ENCODE measurements around the gene PRDM11.
"Not testable (repeated sequence)": the region's sequence is repeated elsewhere in the genome, so short reads cannot be mapped to it uniquely, and the experiment has no call there.

Gene PRDM11

DNA sequence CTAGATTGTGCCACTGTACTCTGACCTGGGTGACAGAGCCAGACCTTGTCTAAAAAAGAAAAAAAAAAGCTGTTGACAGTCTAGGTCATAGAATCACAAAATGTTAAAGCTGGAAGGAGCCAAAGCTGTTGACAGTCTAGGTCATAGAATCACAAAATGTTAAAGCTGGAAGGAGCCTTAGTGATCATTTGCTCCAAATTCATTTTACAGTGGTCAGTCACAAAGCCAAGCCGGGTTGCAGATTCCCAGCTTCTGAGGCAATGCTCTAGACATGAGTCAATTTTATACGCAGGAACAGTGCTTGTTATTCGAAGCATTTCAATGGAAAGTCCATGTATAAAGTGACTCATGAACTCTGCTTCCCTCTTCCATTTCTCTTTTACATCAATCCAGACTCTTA, 92.3 kb downstream of the PRDM11 start:
- no peak for DNase-seq

DNA sequence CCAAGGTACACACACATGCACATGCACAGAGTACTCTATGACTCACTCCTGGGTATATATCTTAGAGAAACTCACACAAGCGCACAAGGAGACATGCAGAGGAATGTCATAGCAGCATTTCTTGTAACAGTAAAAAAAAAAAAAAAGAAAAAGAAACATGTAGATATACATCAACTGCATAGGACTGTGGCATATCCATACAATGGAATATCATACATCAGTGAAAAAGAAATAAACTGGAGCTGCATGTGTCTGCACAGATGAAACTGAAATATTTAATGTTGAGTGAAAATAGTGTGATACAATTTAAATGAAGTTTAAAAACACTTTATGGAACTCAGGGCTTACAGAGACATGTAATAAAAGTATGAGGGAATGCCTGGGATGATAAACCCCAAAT, 93.3 kb downstream of the PRDM11 start:
- DNase-seq = no peak

DNA sequence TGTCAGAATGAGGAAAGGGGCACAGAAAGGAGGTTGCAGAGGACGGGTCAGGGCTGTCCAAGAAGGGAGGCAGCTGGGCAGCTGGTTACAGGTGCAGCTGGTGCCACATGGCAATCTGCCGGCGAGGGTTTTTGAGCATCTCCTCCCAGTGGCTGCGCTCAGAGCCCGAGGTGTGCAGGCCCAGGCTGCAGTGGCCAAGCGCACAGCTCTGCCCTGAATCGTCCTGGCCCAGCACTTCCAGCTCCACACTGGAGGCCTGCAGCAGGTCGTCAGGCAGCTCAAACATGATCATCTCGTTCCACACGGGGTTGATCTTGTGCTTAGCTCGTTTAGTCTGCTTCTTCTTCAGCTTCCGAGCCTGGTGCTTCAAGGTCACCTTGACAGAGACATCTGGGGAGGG, 97.5 kb downstream of the PRDM11 start:
- no peak for DNase-seq

DNA sequence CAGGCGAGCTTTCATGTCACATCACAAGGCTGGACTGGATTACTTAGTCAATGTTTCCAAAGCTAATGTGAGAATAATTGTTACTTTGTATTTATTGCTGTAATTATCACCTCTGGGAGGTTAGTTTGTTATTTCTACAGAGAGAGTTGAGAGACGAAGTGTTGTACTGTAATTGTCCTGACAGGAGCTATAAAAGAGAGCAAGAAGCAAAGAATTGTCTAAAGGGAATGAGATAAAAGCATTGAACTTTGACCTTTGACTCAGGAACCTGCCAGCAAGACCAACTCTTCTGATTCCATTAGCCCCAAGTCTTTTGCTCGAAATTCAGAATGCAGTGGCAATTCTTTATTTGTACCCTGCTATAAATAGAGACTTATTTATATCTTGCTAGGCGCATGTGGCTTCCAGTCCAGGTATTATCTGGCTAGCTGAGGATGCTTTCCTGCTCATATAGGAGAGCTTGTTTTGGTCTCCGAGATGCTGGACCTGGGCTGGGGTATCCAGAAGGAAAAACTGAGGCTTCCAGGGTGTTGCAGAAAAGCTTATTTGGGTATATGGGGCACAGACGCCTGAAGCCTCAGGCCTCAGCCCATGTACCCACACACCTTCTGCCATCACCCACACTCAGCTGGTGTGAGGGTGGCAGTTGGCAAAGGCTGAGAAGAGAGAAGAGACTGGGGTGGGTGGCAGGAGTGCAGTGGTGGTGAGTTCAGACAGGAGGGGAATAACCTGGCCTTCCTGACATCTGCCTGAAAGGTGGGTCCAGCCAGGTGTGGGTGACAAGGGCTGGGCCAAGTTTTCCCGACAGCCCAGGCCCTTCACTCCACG, 99.0 kb downstream of the PRDM11 start:
- no peak for DNase-seq

DNA sequence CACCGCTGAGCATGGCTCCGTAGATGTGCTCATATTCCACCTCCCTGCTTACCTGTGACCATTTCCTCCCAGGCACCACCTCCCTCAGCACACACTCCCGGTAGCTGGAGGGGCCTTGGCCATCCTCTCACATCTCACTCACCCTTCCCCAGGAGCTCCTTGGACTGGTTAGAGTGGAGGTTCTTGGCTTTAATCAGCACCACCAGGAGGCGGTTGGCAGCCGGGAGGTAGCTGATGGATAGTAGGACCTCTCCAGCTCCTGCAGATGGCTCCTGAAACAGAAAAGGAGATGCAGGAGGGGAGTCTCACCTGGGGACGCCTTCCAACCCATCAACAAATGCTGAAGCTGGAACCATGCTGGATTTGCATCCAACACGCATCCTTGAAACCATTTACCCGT, 99.8 kb downstream of the PRDM11 start:
- no peak for DNase-seq

DNA sequence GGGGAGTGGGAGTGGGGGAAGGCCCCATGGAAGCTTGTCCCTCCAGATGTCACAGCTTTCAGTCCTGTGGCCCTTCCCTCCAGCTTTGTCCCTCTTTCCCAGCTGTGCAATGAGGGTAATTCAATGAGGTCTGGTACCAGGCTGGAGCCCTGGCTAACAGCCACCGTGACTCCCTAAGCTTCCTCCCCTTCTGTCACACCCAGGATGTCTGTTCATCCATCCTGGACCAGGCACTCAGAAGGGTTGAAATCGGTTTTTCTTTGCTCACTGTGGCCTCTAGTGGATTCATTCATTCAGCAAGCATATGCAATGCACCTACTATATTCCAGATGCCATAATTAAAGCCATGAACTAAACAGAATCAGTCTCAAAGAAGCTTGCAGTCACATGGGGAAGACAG, 101.0 kb downstream of the PRDM11 start:
- no peak for DNase-seq

DNA sequence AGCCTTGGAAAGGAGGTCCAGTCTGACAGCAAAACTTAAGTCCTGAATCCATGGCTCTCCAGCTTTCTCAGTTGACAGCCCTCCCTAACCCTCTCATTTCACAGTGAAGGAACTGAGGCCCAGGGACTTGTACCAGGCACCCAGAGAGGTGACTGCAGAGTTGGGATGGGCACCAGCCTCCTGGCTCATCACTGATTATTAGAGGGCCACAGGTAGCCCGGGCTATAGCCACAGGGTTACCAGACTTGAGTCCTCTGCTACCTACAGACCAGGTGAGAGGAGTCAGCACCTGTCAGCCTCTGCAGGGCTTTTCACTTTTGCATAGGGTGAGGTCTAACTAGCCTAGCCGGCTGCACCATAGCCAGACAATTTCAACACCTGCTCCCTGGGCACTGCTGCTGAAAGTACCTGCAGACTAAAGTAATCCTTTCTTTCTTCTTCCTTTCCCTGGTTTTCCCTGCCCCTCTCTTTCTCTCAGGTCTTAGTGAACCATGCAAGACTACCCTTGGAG, 102.1 kb downstream of the PRDM11 start:
- no peak for DNase-seq

DNA sequence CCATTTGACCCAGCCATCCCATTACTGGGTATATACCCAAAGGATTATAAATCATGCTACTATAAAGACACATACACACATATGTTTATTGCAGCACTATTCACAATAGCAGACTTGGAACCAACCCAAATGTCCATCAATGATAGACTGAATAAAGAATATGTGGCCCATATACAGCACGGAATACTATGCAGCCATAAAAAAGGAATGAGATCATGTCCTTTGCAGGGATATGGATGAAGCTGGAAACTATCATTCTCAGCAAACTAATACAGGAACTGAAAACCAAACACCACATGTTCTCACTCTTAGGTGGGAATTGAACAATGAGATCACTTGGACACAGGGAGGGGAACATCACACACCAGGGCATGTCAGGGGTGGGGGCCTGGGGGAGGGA, 102.9 kb downstream of the PRDM11 start:
- DNase-seq = not testable (repeated sequence)

DNA sequence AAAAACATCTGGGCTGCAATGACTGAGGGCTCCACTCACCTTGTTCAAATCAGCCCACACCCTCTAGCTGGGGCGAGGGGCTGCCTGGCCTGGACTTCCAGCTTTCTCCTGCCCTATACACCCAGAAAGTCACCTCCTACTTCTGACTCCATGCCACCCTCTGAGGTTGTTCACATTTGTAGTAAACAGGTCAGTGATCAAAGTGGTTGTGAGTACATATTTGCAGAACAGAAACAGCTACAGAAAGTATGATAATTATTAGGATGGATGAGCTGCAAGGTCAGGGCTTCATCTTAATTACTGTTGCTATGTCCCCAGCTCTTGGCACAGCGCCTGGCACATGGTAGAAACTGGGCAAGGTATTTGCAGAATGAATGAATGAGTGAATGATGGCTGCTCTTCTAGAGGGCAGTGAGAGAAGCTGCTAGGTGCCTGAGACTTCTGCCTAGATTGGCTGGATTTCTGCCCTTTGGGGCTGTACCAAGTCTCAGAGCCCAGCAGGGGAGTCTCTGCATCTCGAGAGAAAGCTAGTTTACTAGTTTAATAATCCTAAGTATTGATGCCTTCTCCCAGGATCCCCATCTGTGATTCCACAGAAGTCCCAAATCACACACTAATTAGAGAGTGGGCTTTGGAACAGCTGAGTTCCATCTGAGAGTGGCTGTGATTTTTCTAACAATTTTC, 103.7 kb downstream of the PRDM11 start:
- no peak for DNase-seq

DNA sequence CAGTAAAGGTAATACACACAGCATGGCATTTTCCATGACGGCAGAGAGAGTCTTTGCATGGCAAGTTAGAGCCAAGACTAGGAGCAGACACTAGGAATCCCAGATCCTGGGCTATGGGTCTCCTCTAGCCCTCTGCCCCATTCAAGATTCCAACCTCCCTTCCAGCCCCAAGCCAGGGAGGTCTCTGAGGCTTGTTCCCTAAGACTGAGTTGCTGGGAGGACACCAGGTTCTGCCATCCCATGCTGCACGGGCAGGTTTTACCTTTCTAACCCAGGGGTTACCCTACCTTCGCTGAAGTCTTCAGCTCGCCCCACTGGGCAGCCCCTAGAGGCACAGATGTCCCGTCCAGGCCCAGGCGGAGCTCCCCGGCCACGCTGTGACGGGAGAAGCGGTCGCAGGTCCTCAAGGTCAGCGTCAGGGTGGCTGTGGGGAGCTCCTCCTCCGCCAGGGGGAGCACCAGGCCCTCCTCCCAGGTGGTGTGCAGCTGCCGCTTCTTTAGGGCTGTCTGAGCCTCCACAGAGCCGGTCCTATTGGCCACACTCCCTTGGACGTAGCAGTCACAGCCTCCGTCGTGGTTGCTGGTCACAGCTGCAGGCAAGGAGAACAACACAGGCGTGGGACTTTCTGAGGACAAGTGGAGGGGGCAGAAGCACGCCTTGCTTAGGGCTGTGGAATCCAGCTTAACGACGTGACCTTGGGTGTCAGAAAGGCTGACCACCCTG, 105.9 kb downstream of the PRDM11 start:
- peak; percentile 7 for DNase-seq

DNA sequence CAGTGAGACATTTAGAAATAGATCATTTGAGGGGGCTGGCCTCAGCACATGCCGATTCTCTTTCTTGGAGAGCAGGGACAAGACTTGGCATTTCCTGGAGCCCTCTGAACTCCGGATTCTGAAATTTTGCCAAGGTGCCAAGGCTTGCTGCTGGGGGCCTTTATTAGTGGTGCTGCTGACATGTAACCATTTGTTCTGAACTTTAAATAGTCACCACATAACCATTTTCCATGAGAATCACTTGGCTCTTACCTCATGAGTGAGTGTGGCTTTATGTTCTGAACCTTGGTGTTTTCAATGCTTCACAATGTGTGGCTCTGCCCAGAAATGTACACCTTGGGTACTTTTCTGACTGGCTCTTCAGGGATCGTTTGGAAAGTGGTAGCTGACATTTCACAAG, 106.4 kb downstream of the PRDM11 start:
- DNase-seq = no peak

DNA sequence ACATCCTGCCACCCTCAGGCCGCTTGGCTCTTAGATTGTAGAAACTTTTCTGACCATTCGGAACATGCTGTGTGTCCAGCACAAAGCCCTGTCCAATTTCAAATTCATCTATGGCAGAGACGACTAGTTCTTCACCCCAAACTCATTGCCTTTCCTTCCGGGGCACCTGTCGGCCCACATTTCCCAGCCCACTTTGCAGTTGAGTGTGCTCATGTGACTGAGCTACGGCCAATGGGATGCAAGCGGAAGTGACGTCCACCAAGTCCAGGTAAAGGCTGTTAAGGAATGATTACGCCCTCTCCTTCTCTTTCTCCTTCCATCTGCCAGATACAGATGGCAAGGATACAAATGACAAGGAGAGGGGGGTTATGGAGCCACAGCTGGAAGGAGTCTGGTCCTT, 107.2 kb downstream of the PRDM11 start:
- no peak for DNase-seq

DNA sequence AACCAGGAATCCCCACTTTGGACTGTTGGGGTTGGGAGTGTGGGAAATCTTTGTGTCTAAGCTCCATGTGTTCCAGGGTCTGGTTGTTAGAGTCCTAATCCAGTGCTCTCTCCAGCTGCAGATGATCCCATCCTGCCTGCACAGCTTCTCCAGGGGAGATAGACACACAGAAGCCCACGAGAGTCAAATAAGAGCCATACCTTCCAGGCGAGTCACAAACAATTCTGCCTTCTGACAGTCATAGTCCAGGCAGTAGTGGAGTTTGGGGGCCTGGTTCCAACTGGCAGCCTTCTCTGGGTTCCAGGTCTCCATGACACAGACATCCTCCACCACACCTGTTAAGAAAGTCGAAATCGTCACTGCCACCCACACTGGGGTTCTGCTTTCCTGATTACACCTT, 107.6 kb downstream of the PRDM11 start:
- no peak for DNase-seq

DNA sequence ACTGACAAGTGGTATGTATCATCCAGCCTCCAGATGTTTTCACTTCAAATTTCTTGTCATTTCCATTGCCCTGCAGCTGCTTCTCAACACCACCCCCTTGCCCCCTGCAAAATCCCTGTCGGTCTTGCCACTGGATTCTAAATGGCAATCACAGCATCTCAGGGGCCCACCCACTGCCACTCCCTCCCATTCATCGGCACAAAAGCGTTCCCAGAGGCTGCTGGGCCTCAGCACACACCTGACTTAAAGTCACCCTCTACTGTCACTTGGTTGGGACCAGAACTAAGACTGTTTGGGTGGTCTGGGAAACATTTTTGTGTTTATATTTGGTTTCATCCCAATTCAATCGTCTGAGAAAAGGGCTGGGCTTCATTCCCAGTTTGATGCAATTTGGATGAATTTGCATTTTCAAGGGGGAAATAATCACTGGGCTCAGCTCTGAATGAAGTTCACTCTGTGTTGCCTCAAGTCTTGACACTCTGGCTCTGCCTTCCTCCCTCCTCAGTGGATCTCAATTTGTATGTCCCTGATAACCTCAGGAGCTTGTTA, 112.6 kb downstream of the PRDM11 start:
- DNase-seq = no peak

DNA sequence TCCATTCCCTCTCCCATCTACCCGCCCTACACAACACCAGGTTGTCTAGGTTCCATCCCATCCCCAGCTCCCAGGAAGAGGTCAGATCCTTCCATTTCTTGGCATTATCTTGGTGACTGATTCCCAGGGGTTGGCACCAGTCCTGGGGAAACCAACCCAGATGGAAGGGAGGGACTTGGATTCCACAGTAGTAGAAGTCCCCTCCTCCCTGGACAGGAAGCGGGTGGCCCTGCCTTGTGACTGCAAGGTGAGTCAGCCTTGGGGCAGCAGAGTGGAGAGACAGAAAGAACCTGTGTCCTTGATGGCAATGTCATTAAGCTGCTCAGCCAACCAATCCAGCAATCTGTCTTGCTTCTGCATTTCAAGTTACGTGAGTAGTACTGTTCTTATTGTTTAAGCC, 113.2 kb downstream of the PRDM11 start:
- DNase-seq = no peak

DNA sequence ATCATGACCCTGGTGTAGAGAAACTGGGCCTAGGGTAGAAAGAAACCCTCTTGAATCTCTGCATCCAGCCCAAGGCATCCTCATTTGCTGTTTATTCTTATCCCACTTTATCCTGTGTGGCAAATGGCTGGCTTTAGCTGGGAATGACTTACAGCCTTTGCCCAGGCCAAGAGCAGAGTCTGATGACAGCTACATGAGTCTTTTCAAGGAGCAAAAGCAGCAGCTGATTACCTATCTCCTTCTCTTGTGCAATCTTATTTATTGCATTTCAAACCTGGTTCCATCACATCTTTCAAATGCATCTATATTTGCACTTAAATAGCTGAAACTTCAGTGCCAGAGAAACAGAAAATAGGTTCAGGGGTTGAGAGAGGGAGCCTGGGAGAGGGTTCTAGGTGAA, 113.6 kb downstream of the PRDM11 start:
- DNase-seq = no peak

DNA sequence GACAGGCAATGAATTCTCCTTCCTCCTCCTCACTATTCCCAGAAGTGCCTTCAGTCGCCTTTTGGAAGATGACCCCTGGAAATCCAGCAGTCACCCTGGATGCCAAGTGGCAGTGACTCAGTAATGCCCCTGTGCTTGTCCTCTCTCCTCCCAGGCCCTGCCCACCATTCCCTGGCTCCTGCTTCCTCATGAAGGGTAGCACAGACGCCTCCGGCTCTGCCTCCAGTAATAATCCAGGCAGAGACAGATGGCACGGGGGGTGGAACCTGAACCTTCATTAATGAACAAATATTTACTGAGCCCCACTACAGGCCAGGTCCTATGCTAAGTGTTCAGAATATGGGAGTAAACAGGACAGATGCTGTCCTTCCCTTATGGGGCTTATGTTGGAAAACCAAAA, 116.5 kb downstream of the PRDM11 start:
- no peak for DNase-seq

DNA sequence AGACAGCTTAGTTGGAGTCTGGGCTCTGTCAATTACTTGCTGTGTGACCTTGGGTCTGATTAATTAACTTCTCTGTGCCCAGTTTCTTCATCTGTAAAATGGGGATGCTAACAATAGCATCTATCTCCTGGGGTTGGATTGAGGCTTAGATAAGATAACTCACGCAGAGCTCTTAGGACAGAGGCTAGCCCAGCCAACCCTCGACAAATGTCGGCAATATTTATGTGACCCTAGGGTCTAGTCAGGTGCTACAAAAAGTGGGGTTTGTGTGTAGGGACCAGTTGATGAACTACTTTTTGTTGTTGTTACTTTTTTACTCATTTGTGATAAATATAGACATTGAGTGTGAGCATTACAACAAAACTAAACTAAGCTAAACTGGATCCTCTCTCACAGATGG, 117.3 kb downstream of the PRDM11 start:
- no peak for DNase-seq

DNA sequence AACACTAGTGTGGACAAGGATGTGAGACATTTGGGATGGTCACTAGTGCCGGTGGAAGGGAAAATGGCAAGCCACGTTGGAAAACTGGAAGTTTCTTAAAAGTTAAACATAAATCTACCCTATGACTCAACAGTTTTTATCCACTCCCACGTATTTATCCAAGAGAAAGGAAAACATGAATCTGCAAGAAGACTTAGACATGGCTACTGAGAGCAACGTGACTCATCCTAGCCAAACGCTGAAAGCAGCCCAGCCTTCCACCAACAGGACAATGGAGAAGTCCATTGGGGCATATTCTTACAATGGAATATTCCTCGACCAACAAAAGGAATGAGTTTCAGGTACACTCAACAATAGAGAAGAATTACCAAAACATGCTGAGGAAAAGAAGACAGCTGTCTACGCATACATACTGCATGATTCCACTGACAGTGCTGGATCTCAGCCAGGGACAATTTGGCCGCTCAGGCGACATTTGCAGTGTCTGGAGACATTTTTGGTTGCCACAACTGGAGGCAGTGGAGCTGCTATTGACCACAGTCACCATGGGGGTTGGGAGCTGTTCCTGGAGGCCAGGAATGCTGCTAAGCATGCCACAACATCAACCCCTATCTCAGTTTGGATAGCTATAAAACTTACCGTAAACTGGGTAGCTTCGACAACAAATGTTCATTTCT, 118.5 kb downstream of the PRDM11 start:
- no peak for DNase-seq

DNA sequence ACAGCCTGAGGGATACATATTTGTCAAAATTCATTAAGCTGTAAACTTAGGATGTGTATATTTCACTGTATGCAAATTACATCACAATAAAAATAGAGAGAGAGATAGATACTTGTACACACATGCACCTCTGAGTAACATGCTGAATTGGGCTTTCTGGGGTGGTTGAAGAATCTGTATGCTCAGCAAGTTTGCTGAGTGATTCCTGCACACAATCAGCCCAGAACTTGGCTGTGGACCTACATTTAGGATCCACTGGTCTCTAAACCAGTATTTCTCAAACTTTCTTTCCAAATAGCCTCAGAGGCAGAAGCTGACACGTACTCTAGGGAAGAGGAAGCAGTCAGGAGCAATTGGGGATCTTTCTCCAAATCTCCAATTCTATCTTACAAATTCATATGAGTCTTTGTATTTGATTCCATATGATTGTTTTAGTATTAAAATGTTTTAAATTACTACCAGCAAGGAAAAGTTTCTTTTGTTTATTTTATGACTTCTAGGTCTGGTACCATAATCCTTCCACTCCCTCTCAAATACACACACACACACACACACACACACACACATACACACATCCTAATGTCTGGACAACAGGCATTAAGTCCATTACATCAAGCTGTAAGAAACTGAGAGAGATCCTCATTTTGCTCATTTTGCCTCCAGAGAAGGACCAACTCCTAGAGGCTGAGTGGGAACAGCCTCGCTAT, 119.7 kb downstream of the PRDM11 start:
- DNase-seq = no peak

DNA sequence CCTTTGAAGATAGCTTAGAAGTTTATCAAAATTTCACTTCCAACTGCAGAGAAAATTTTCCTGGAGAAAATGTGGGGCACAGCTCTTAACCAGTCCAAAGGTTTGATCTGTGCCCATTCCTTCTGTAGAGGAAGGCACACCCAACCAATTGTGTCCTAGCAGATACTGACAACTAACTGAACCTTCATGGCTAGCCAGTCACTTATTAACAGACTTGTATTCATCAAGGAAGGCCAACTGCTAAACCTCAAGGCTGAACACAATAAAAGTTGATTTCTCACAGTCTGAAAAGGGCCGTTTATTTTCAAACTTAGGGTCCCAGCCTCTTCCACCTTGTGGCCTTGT, 120.2 kb downstream of the PRDM11 start:
- no peak for DNase-seq

DNA sequence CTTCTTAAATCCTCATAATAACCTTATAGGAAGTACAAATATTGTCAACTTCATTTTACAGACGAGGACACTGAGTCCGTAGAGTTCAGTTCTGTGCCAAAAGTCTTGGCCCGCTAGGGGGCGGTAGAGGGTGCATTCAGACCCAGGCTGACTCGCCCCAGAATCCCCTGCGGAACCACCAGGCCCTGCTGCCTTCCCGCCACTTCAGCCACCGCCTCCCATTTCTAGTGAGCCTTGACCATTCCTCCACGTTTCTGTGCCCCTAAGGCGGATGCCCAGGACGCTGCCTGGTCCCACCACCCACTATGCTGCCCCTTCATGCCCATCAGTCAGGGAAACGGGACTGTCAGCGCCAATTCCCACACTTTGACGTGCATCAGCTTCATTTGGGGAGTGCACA, 120.6 kb downstream of the PRDM11 start:
- DNase-seq = no peak

Data from CD4-positive, alpha-beta T cell treated with Interleukin-17A for 1 hour (primary cell).